ENCODE measurements around the gene HNRNPA0. TPM values are rescaled to one million over a fixed set of nuclear protein-coding genes. Genes with fewer than 3 reads are reported as not detected.

HNRNPA0 gene
- total RNA-seq, 4 donors from 2014 or later, result 6.0 to 10.8 (median 9.0) TPM

DNA sequence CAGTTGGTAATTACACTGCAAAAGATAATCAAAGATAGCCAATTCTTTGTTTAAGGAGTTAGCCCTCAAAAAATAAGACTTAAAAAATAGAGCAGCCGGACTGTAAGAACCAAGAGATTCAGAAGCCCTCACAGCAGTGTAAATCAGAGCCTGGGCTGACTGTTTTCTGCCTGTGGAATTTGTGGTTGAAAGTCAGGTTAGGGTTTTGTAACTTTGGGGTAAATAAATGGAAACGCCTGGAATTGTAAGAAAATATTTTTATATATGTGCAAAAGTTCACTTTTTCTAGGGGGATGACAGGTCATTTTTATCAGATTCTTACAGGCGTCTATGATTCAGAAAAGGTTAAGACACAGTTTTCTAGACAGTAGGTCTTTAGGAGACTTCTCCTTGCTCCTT is 53.9 kb downstream of the HNRNPA0 start:
- in situ Hi-C loops (cut with MboI; ENCODE audit: low pct_ligation_motif_present in 1 of 4, low pct_unique_long_range_greater_than_20kb in 1 of 4, low sequenced_read_pairs in 3 of 4) (no loop called here), intact Hi-C loops (cut with DNase I; ENCODE audit: low total_unique reads) (no loop called here)
- no peak for TF ChIP-seq EP300 (IDR thresholded peaks at IDR 0.05; ENCODE audit: low read depth)
- TF ChIP-seq, protein P1, sequence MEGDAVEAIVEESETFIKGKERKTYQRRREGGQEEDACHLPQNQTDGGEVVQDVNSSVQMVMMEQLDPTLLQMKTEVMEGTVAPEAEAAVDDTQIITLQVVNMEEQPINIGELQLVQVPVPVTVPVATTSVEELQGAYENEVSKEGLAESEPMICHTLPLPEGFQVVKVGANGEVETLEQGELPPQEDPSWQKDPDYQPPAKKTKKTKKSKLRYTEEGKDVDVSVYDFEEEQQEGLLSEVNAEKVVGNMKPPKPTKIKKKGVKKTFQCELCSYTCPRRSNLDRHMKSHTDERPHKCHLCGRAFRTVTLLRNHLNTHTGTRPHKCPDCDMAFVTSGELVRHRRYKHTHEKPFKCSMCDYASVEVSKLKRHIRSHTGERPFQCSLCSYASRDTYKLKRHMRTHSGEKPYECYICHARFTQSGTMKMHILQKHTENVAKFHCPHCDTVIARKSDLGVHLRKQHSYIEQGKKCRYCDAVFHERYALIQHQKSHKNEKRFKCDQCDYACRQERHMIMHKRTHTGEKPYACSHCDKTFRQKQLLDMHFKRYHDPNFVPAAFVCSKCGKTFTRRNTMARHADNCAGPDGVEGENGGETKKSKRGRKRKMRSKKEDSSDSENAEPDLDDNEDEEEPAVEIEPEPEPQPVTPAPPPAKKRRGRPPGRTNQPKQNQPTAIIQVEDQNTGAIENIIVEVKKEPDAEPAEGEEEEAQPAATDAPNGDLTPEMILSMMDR (IDR thresholded peaks at IDR 0.05), result no peak
- DNase-seq, result no peak
- no peaks in the 10 kb centered on the region for H3K27me3 ChIP-seq
- H3K9me3 ChIP-seq, result no peaks in the 10 kb centered on the region
- no peaks in the 10 kb centered on the region for H3K4me1 ChIP-seq
- WGBS, 2 donors (ENCODE audit: low coverage in 1 of 2), result 83 to 85% methylated on average over 3 of the region's 3 CpGs
- no peak overlapping the region for H3K4me3 ChIP-seq
- no peak overlapping the region for H3K27ac ChIP-seq
- no peaks in the 10 kb centered on the region for H3K36me3 ChIP-seq

DNA sequence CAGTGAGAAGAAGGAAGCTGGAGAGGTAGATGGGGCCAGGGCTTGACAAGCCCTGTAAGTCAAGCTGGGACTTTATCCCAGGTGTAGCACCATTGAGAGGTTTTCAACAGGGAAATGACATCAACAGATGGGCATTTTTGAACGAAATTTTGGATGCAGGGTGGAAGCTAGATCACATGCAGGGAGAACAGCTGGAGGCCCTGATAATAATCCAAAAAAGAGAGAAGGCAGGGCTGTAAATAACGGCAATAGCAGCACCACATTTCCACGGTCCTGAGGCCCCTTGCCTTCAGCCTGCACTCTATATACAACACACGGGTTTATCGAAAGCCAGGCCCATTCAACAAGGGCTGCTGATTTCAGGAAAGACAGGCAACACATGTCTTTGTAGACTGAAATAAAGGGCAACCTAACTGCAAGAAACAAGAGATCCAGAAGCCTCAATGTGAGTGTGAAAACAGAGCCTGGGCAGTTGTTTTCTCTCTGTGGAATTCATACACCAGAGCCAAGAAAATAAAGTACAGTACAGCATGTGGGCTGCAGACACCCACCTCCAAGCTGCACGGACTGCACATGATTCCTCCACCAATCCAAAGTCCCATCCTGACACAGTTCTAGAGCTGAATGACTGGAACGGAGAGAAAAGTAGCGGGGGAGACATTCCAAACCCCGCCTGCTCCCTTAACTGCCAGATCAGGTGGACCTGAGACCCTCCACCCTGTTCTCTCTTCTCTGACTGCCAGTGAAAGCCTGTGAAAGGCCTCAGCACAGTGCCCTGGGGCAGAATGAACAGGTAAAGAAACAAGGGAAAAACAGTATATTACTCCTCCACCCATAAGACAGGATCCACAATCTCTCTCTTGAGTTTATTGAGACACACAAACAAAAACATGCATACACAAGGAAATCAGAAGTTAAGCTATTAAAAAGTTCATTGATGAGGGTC is 54.6 kb downstream of the HNRNPA0 start:
- intact Hi-C loops (cut with DNase I; ENCODE audit: low total_unique reads), result no loop called here
- Histone ChIP-seq H3K27me3 (no peaks in the 10 kb centered on the region), H3K9me3 (no peaks in the 10 kb centered on the region), H3K4me1 (no peaks in the 10 kb centered on the region), H3K36me3 (no peaks in the 10 kb centered on the region), H3K4me3 (no peak overlapping the region), H3K27ac (no peak overlapping the region)
- in situ Hi-C loops (cut with MboI; ENCODE audit: low pct_ligation_motif_present in 1 of 4, low pct_unique_long_range_greater_than_20kb in 1 of 4, low sequenced_read_pairs in 3 of 4), result no loop called here
- TF ChIP-seq POLR2AphosphoS5 (IDR thresholded peaks at IDR 0.05), result no peak
- TF ChIP-seq, protein P1 (IDR thresholded peaks at IDR 0.05), result no peak
- no peak for TF ChIP-seq POLR2A (IDR thresholded peaks at IDR 0.05)
- no peak for TF ChIP-seq EP300 (IDR thresholded peaks at IDR 0.05; ENCODE audit: low read depth)
- no peak for DNase-seq
- 52 to 60% methylated on average over 7 to 9 of the region's 9 CpGs for WGBS, 2 donors (ENCODE audit: low coverage in 1 of 2)

DNA sequence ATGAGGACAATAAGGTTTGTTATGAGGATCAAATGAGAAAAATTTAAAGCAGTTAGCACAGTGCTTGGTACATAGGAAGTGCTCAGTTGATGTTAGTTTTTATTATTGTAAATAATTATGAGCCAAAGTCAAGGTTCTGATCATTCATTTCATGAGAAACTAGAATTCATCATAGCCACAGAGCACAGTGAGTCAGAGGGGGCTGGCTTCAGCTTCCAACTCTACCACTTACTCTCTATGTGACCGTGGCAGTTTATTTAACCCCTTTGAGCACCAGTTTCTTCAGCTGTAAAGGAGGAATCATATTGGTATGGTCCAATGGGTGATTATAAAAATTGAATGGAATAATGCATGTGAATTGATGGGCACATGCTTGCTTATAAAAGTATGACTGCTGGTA is 57.7 kb downstream of the HNRNPA0 start:
- intact Hi-C loops (cut with DNase I; ENCODE audit: low total_unique reads), result no loop called here
- 0 to 16% methylated on average over 1 of the region's 1 CpG for whole genome bisulfite sequencing, 2 donors (ENCODE audit: low coverage in 1 of 2)

More for the DNA sequence above, 57.7 kb downstream of the HNRNPA0 start:
- DNase-seq, result no peak
- no peaks in the 10 kb centered on the region for H3K27me3 ChIP-seq
- no peaks in the 10 kb centered on the region for H3K36me3 ChIP-seq
- TF ChIP-seq, protein P1 (IDR thresholded peaks at IDR 0.05), result no peak
- no peak for TF ChIP-seq POLR2AphosphoS5 (IDR thresholded peaks at IDR 0.05)
- TF ChIP-seq POLR2A (IDR thresholded peaks at IDR 0.05), result no peak
- TF ChIP-seq EP300 (IDR thresholded peaks at IDR 0.05; ENCODE audit: low read depth), result no peak
- no peak overlapping the region for H3K27ac ChIP-seq
- in situ Hi-C loops (cut with MboI; ENCODE audit: low pct_ligation_motif_present in 1 of 4, low pct_unique_long_range_greater_than_20kb in 1 of 4, low sequenced_read_pairs in 3 of 4), result no loop called here
- no peaks in the 10 kb centered on the region for H3K9me3 ChIP-seq
- no peak overlapping the region for H3K4me3 ChIP-seq
- peaks cover 0 to 6% (median 0%) of the 10 kb centered on the region in 4 donors for H3K4me1 ChIP-seq

All from transverse colon (tissue), 4 donors.